ENCODE measurements around the gene NFIB. TPM values are rescaled to one million over a fixed set of nuclear protein-coding genes. Genes with fewer than 3 reads are reported as not detected.

The NFIB gene
- total and polyA plus RNA-seq, 8 donors, result 6.7 to 624 (median 71.4) TPM

GRCh38 chr9:14097666-14098415 is 216.1 kb downstream of the NFIB start:
- 30 to 50% (median 40%) methylated on average over 6 of the region's 6 CpGs for WGBS, 5 donors
- no peaks in the 10 kb centered on the region for H3K27me3 ChIP-seq
- peak in 1 of 2 donors; percentile 44 for DNase-seq
- no peak for TF ChIP-seq CTCF (IDR thresholded peaks at IDR 0.05)
- TF ChIP-seq POLR2AphosphoS5 (IDR thresholded peaks at IDR 0.05), result peak in 1 of 3 donors; percentile 10
- TF ChIP-seq POLR2A (IDR thresholded peaks at IDR 0.05), result no peak
- peak overlapping the region in 1 of 4 donors; percentile 31 for H3K4me3 ChIP-seq
- peak overlapping the region in 4 of 5 donors; percentile 76 to 85 (median 80) for H3K27ac ChIP-seq
- H3K36me3 ChIP-seq, result peaks cover 0 to 5% (median 0%) of the 10 kb centered on the region in 4 donors
- H3K9me3 ChIP-seq, result no peaks in the 10 kb centered on the region
- intact Hi-C loops (cut with DNase I; ENCODE audit: low total_unique reads), result no loop called here
- peaks cover 14 to 56% (median 34%) of the 10 kb centered on the region in 4 donors for H3K4me1 ChIP-seq

DNA sequence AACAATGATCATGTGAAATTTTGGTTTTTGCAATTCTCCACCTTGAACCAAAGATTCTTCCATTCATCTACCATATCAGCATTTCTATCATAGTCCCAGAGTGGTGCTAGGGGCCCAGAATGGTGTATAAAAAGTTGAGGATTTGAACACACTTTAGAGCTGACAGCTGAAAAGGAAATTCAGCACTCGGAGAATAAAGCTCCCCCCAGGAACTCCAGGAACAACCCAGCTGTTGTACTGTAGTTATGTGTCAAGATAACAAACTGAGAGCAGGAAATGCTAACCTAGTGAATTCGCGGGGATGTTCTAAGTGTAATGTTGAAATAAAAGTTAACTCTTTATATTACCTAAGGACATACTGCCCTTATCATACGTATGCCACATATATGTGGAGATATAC is 216.7 kb downstream of the NFIB start:
- peaks cover 0 to 5% (median 0%) of the 10 kb centered on the region in 4 donors for H3K36me3 ChIP-seq
- H3K27ac ChIP-seq, result peak overlapping the region in 4 of 5 donors; percentile 76 to 85 (median 80)
- no peaks in the 10 kb centered on the region for H3K27me3 ChIP-seq
- no peaks in the 10 kb centered on the region for H3K9me3 ChIP-seq
- H3K4me1 ChIP-seq, result peaks cover 14 to 54% (median 31%) of the 10 kb centered on the region in 4 donors
- DNase-seq, result peak in 1 of 2 donors; percentile 83
- peak overlapping the region in 1 of 4 donors; percentile 31 for H3K4me3 ChIP-seq
- intact Hi-C loops (cut with DNase I; ENCODE audit: low total_unique reads), result no loop called here
- WGBS, 5 donors, result 4 to 11% (median 6%) methylated on average over 4 of the region's 4 CpGs
- TF ChIP-seq CTCF (IDR thresholded peaks at IDR 0.05), result no peak
- peak; percentile 19 to 72 (median 50) for TF ChIP-seq POLR2AphosphoS5 (IDR thresholded peaks at IDR 0.05)

DNA sequence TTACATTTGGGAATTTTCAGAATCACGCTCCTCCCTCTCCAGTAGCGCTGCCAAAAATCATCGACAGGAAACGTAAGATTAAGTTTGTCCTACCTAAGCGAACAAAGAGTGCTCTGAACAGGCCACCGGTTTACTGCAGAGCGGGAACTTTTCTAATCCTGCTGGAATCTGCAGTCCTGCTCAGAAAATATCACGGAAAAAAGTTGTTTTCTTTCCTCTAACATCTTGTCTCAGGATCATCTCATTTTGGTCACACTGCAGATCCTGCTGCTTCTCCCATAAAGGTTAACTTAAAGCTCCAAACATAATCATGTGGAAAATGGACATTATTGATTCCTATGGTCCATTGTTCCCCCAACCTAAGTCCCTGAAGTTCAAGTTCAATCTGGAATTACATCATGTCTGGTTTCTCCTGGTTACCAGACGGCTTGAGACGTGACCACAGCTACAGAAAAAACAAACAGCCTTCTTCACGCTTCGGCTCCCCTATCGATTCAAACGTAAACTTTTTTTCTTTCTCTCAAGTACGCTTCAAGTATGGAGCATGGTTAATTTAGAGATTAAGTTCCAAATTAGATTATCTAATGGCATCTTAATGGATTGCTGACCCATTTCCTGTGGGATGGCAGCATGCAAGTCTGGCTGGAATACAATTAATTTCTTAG is 217.6 kb downstream of the NFIB start:
- intact Hi-C loops (cut with DNase I; ENCODE audit: low total_unique reads), result no loop called here
- no peak for TF ChIP-seq EP300 (IDR thresholded peaks at IDR 0.05)
- TF ChIP-seq CTCF (IDR thresholded peaks at IDR 0.05), result no peak
- peak in 2 of 3 donors; percentile 56 to 77 for TF ChIP-seq POLR2AphosphoS5 (IDR thresholded peaks at IDR 0.05)
- no peak for TF ChIP-seq POLR2A (IDR thresholded peaks at IDR 0.05)
- Histone ChIP-seq H3K27me3 (no peaks in the 10 kb centered on the region), H3K4me3 (peak overlapping the region; percentile 0 to 31 (median 18)), H3K27ac (peak overlapping the region; percentile 76 to 90 (median 81)), H3K4me1 (peaks cover 14 to 52% (median 30%) of the 10 kb centered on the region in 4 donors), H3K36me3 (peaks cover 0 to 5% (median 0%) of the 10 kb centered on the region in 4 donors), H3K9me3 (no peaks in the 10 kb centered on the region)
- DNase-seq, result peak; percentile 45 to 86
- 12 to 32% (median 17%) methylated on average over 15 of the region's 15 CpGs for WGBS, 5 donors

- H3K36me3 ChIP-seq, result peaks cover 0 to 2% (median 0%) of the 10 kb centered on the region in 4 donors
- peak overlapping the region in 2 of 5 donors; percentile 80 to 81 for H3K27ac ChIP-seq
- intact Hi-C loops (cut with DNase I; ENCODE audit: low total_unique reads), result no loop called here
- DNase-seq, result no peak
- no peaks in the 10 kb centered on the region for H3K9me3 ChIP-seq
- H3K4me1 ChIP-seq, result peaks cover 14 to 52% (median 30%) of the 10 kb centered on the region in 4 donors
- H3K27me3 ChIP-seq, result no peaks in the 10 kb centered on the region
- no peak overlapping the region for H3K4me3 ChIP-seq
- TF ChIP-seq CTCF (IDR thresholded peaks at IDR 0.05) (no peak), POLR2AphosphoS5 (IDR thresholded peaks at IDR 0.05) (no peak), EP300 (IDR thresholded peaks at IDR 0.05) (no peak), POLR2A (IDR thresholded peaks at IDR 0.05) (no peak)
These were observed 218.7 kb downstream of the NFIB start for GRCh38 chr9:14095277-14095676.

Data from stomach (tissue), 9 donors.